OCI-LY1 (cell line): ENCODE measurements around the gene CMTM5.

Experiments used
- H2AFZ ChIP-seq: fragments of 200-600 bp; sonication (generic), shearing (Covaris generic); 2 replicates; pipeline ENCODE4 v1.6.0; 2014; ENCODE audit warnings: antibody characterized with exemption, mild to moderate bottlenecking, low read length
- H3F3A ChIP-seq: fragments of 200-600 bp; sonication (generic), shearing (Covaris generic); 2 replicates; pipeline ENCODE4 v1.6.0; 2014; ENCODE audit warnings: mild to moderate bottlenecking, antibody characterized with exemption, low read length, moderate library complexity; ENCODE audit not compliant: insufficient read depth
- H3K27ac ChIP-seq: fragments of 200-600 bp; sonication (generic); 2 replicates; pipeline ENCODE4 v1.5.1; 2014; ENCODE audit warnings: low read length, mixed run types, mild to moderate bottlenecking, low read depth; ENCODE audit not compliant: poor library complexity, severe bottlenecking
- H3K27me3 ChIP-seq: fragments of 200-600 bp; sonication (generic); 2 replicates; pipeline ENCODE4 v1.6.0; 2014; ENCODE audit warnings: antibody characterized with exemption, mild to moderate bottlenecking, low read length, moderate library complexity; ENCODE audit not compliant: insufficient read depth
- H3K36me3 ChIP-seq: fragments of 200-600 bp; sonication (generic); 2 replicates; pipeline ENCODE4 v1.6.1; 2014; ENCODE audit warnings: mild to moderate bottlenecking, antibody characterized with exemption, low read length, moderate library complexity, mixed read lengths; ENCODE audit not compliant: insufficient read depth
- H3K4me1 ChIP-seq: fragments of 200-600 bp; sonication (generic); 2 replicates; pipeline ENCODE4 v1.5.1; 2014; ENCODE audit warnings: mild to moderate bottlenecking, low read length, moderate library complexity; ENCODE audit not compliant: insufficient read depth, severe bottlenecking
- H3K4me2 ChIP-seq: fragments of 200-600 bp; sonication (generic), shearing (Covaris generic); 2 replicates; pipeline ENCODE4 v1.6.1; 2014; ENCODE audit warnings: low read length
- H3K4me3 ChIP-seq: fragments of 200-600 bp; sonication (generic); 2 replicates; pipeline ENCODE4 v1.5.1; 2014; ENCODE audit warnings: low read length, low read depth, mild to moderate bottlenecking, mixed read lengths; ENCODE audit not compliant: poor library complexity, severe bottlenecking
- H3K79me2 ChIP-seq: fragments of 200-600 bp; shearing (Covaris generic); 2 replicates; pipeline ENCODE4 v1.6.1; 2016; ENCODE audit warnings: mixed run types, low read length, mixed read lengths; ENCODE audit not compliant: insufficient read depth
- H3K9ac ChIP-seq: fragments of 200-600 bp; sonication (generic), shearing (Covaris generic); 2 replicates; pipeline ENCODE4 v1.6.1; 2014; ENCODE audit warnings: mild to moderate bottlenecking, low read length, mixed read lengths
- H3K9me2 ChIP-seq: fragments of 200-600 bp; sonication (generic), shearing (Covaris generic); 2 replicates; pipeline ENCODE4 v1.6.1; 2014; ENCODE audit warnings: low read depth, mild to moderate bottlenecking, low read length, mixed read lengths
- H3K9me3 ChIP-seq: fragments of 200-600 bp; shearing (Covaris generic); 2 replicates; pipeline ENCODE4 v1.6.1; 2014; ENCODE audit warnings: low read length, mixed read lengths
- H4K20me1 ChIP-seq: fragments of 200-600 bp; sonication (generic), shearing (Covaris generic); 2 replicates; pipeline ENCODE4 v1.6.0; 2016; ENCODE audit warnings: mild to moderate bottlenecking, low read length; ENCODE audit not compliant: insufficient read depth
- CTCF ChIP-seq: fragments of 200-600 bp; sonication (generic), shearing (Covaris generic); IDR thresholded peaks from 2 replicates; pipeline ENCODE4 v1.5.1; 2017; ENCODE audit warnings: mild to moderate bottlenecking, antibody characterized with exemption, low read length, moderate library complexity, mixed read lengths
- EZH2 ChIP-seq: fragments of 200-600 bp; sonication (generic), shearing (Covaris generic); IDR thresholded peaks from 2 replicates; pipeline ENCODE4 v1.8.0; 2017; ENCODE audit warnings: borderline replicate concordance, mixed run types, mild to moderate bottlenecking, antibody characterized with exemption, low read length, moderate library complexity, mixed read lengths

CMTM5 gene

GRCh38 chr14:23360496-23360895 is 16.4 kb upstream of the CMTM5 start:
- Histone ChIP-seq H3K9ac (no peak overlapping the region), H3K27ac (no peak overlapping the region), H3K27me3 (peaks cover 5% of the 10 kb centered on the region; the same call in 1 of the 2 replicates), H3K9me2 (no peaks in the 10 kb centered on the region), H3K9me3 (no peaks in the 10 kb centered on the region), H3K4me1 (no peaks in the 10 kb centered on the region), H3K36me3 (no peaks in the 10 kb centered on the region), H4K20me1 (no peaks in the 10 kb centered on the region), H3K79me2 (no peaks in the 10 kb centered on the region), H3F3A (no peaks in the 10 kb centered on the region), H3K4me3 (no peak overlapping the region), H2AFZ (no peak overlapping the region), H3K4me2 (no peak overlapping the region)
- TF ChIP-seq CTCF (no peak), EZH2 (no peak)

GRCh38 chr14:23361320-23361719 is 15.5 kb upstream of the CMTM5 start:
- Histone ChIP-seq H3K9me3 (no peaks in the 10 kb centered on the region), H3K9ac (no peak overlapping the region), H3K36me3 (no peaks in the 10 kb centered on the region), H3K9me2 (no peaks in the 10 kb centered on the region), H4K20me1 (no peaks in the 10 kb centered on the region), H3F3A (no peaks in the 10 kb centered on the region), H3K27me3 (peaks cover 5% of the 10 kb centered on the region; the same call in 1 of the 2 replicates), H3K4me3 (no peak overlapping the region), H2AFZ (no peak overlapping the region), H3K79me2 (no peaks in the 10 kb centered on the region), H3K27ac (no peak overlapping the region), H3K4me2 (no peak overlapping the region), H3K4me1 (no peaks in the 10 kb centered on the region)
- TF ChIP-seq CTCF (no peak), EZH2 (no peak)

GRCh38 chr14:23361763-23362162 is 15.1 kb upstream of the CMTM5 start:
- no peak overlapping the region for H3K4me2 ChIP-seq
- H3K27ac ChIP-seq: no peak overlapping the region
- H3K9me3 ChIP-seq: no peaks in the 10 kb centered on the region
- no peaks in the 10 kb centered on the region for H4K20me1 ChIP-seq
- no peaks in the 10 kb centered on the region for H3K4me1 ChIP-seq
- H3F3A ChIP-seq: no peaks in the 10 kb centered on the region
- no peak overlapping the region for H3K4me3 ChIP-seq
- no peaks in the 10 kb centered on the region for H3K36me3 ChIP-seq
- peaks cover 5% of the 10 kb centered on the region; the same call in 1 of the 2 replicates for H3K27me3 ChIP-seq
- H3K9me2 ChIP-seq: no peaks in the 10 kb centered on the region
- no peaks in the 10 kb centered on the region for H3K79me2 ChIP-seq
- H3K9ac ChIP-seq: no peak overlapping the region
- no peak overlapping the region for H2AFZ ChIP-seq
- no peak for TF ChIP-seq CTCF
- TF ChIP-seq EZH2: no peak
